Gastrocnemius medialis (tissue), 4 donors: Measurements from ENCODE around the gene TTLL5. TPM values are rescaled to one million over a fixed set of nuclear protein-coding genes. Genes with fewer than 3 reads are reported as not detected.

Experiments
- ATAC-seq, 2 donors: fragments of 150-250 bp; one replicate each; pipeline ENCODE4 v1.9.1; 2016
- DNase-seq, 2 donors: peaks; one replicate each; pipeline ENCODE4 v3.0.0-alpha.2; 2019
- H3K27ac ChIP-seq, 4 donors: fragments of 200-600 bp; sonication (generic); 1 replicate in 1 of 4; 2 replicates in 3 of 4; pipeline ENCODE4 v1.5.1; 2016 to 2018; ENCODE audit warnings: mild to moderate bottlenecking in 2 of 4, moderate library complexity in 1 of 4
- H3K27me3 ChIP-seq, 3 donors: fragments of 200-600 bp; sonication (generic) in 2 of 3; 1 replicate in 1 of 3; 2 replicates in 2 of 3; pipeline versions ENCODE4 v1.5.1 to v1.6.0; 2016 to 2019; ENCODE audit warnings: mild to moderate bottlenecking in 1 of 3, moderate library complexity in 1 of 3
- H3K36me3 ChIP-seq, 2 donors: fragments of 200-600 bp; sonication (generic) in 1 of 2; one replicate each; pipeline ENCODE4 v1.5.1; 2017 to 2018
- H3K4me1 ChIP-seq, 2 donors: fragments of 200-600 bp; sonication (generic) in 1 of 2; one replicate each; pipeline ENCODE4 v1.5.1; 2016 to 2017; ENCODE audit warnings: mild to moderate bottlenecking in 2 of 2
- H3K4me3 ChIP-seq, 4 donors: fragments of 200-600 bp; sonication (generic) in 3 of 4; 1 replicate in 1 of 4; 2 replicates in 3 of 4; pipeline ENCODE4 v1.5.1; 2016 to 2019; ENCODE audit warnings: mild to moderate bottlenecking in 2 of 4
- H3K9me3 ChIP-seq, 3 donors: fragments of 200-600 bp; sonication (generic) in 2 of 3; 1 replicate in 1 of 3; 2 replicates in 2 of 3; pipeline ENCODE4 v1.5.1; 2016 to 2019
- CTCF ChIP-seq, 5 experiments: fragments of 450-650 bp in 3 of 5; fragments of 200-600 bp in 2 of 5; sonication (generic) in 2 of 5; IDR thresholded peaks in 4 of 5; conservative IDR thresholded peaks in 1 of 5; 1 replicate in 4 of 5; 2 replicates in 1 of 5; pipeline ENCODE4 v1.5.1; 2016 to 2019; ENCODE audit warnings: antibody characterized with exemption in 5 of 5, mild to moderate bottlenecking in 3 of 5, moderate library complexity in 3 of 5
- POLR2A ChIP-seq, 2 donors: fragments of 450-650 bp; IDR thresholded peaks; one replicate each; pipeline ENCODE4 v1.6.1; 2017; ENCODE audit warnings: antibody characterized with exemption in 2 of 2, mild to moderate bottlenecking in 2 of 2, moderate library complexity in 2 of 2
- in situ Hi-C, 4 donors: fragments of 200-750 bp; cut with MboI; loops; one replicate each; pipeline versions ENCODE4 v1.15.0 to v1.8.0; 2017; ENCODE audit warnings: low sequenced_read_pairs in 4 of 4
- intact Hi-C: fragments of 100-400 bp; cut with DNase I; formaldehyde crosslinking; loops from one replicate; pipeline ENCODE4 v1.15.1; 2023; ENCODE audit warnings: low total_unique reads
- total RNA-seq, 4 donors: library from RNA; depleted of rRNA; stranded (reverse); fragments of >200 nt; gene quantifications; one replicate each; pipeline versions ENCODE4 v1.1.0 to v1.2.3, GENCODE V29; 2016

Gene TTLL5
- total RNA-seq, 4 donors from 2014 or later, result 9.1 to 36.0 (median 16.4) TPM

DNA sequence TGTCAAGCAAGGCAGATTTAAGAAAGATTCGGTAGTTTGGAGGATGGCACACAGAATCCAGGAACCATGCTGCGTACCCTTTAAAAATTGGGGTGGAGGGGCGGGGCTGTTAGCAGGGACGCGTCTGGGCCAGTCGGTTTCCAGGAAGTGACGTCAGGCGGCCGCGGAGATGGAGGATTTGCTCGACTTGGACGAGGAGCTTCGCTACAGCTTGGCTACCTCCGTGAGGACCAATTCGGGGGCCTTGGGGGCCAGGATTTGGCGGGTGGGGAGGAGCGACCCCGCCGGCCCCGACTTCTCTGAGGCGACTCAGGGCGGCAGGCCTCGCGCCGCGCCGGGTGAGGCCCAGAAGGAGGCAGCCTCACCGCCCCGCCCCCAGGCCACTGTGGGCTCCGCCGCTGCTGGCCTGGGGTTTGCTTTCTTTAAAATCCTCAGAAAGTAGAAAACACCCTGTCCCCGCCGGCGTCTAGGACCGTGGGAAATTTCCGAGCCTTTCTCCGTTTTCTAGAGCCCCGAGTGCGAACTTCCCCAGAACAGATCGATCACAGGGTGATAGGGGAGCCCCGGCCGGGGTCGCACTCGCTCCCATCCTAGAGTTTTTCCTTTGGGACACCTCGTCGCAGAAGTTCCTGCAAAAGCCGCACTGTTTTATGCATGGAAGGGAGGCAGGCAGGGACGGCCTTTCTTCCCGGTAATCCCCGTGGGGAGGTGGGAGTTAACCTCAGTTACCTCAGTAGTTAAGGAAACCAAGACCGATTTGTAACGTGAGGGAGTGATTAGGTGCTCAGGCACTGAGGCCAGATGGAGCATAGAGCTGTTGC lies 324.8 kb downstream of the TTLL5 start, which contains the start of gene IFT43:
IFT43 (plus strand) TSS at position 146 of the 821 bp plus-strand sequence; CDS start at position 170, 24 bp downstream.
- Histone ChIP-seq H3K27me3 (no peaks in the 10 kb centered on the region), H3K4me3 (peak within 1 kb of the TSS; percentile 75 to 91 (median 81)), H3K9me3 (no peaks in the 10 kb centered on the region), H3K36me3 (no peaks in the 10 kb centered on the region), H3K4me1 (peaks cover 32% of the 10 kb centered on the region in 2 donors), H3K27ac (peak within 1 kb of the TSS; percentile 77 to 84 (median 83))
- no peak for TF ChIP-seq CTCF (IDR thresholded peaks at IDR 0.05 in 4 of 5, conservative IDR thresholded peaks at IDR 0.05 in 1 of 5)
- peak; percentile 44 to 59 for TF ChIP-seq POLR2A (IDR thresholded peaks at IDR 0.05)
- intact Hi-C loops, result loop anchor here (5.0 to 10.0 kb wide), 2 partner anchors 166 to 1101 kb away; partner anchors contain the start of genes DLST and GPATCH2L
- in situ Hi-C loops, result loop anchor here in 3 of 4 donors (5.0 to 10.0 kb wide), 3 partner anchors 191 to 279 kb away; no protein-coding TSS in a partner anchor
- DNase-seq (peak; percentile 79 to 84), ATAC-seq (peak; percentile 22 to 24)

DNA sequence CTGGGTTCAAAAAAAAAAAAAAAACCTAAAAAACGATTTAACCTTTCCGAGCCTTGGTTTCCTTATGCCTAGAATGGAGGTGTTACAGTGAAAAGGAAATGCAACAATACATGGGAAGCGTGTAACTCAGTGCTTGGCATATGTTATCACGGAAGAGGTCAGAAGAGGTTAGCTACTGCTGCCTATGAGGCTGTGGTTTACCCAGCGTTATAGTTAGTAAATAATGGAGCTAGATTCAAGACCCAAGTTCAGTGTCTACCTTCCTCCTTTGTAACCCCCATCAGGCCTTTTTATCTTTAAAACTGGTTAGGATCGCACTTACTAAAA lies 325.4 kb downstream of the TTLL5 start:
- no peak for ATAC-seq
- Histone ChIP-seq H3K27ac (peak overlapping the region; percentile 77 to 84 (median 83)), H3K9me3 (no peaks in the 10 kb centered on the region), H3K4me3 (peak overlapping the region; percentile 75 to 91 (median 81)), H3K36me3 (no peaks in the 10 kb centered on the region), H3K4me1 (peaks cover 26 to 31% of the 10 kb centered on the region in 2 donors), H3K27me3 (no peaks in the 10 kb centered on the region)
- in situ Hi-C loops, result loop anchor here in 3 of 4 donors (5.0 to 10.0 kb wide), 3 partner anchors 192 to 279 kb away; no protein-coding TSS in a partner anchor
- TF ChIP-seq POLR2A (IDR thresholded peaks at IDR 0.05), result no peak
- no peak for DNase-seq
- intact Hi-C loops, result loop anchor here (5.0 to 10.0 kb wide), 2 partner anchors 166 to 1102 kb away; partner anchors contain the start of genes DLST and GPATCH2L

- H3K27me3 ChIP-seq, result no peaks in the 10 kb centered on the region
- in situ Hi-C loops (loop anchor here in 3 of 4 donors (5.0 to 10.0 kb wide), 3 partner anchors 193 to 280 kb away; no protein-coding TSS in a partner anchor), intact Hi-C loops (loop anchor here (5.0 to 10.0 kb wide), 2 partner anchors 165 to 1103 kb away; partner anchors contain the start of genes DLST and GPATCH2L)
- ATAC-seq (no peak), DNase-seq (no peak)
- H3K36me3 ChIP-seq, result no peaks in the 10 kb centered on the region
- H3K4me1 ChIP-seq, result peaks cover 32 to 40% of the 10 kb centered on the region in 2 donors
- H3K27ac ChIP-seq, result no peak overlapping the region
- TF ChIP-seq CTCF (IDR thresholded peaks at IDR 0.05 in 4 of 5, conservative IDR thresholded peaks at IDR 0.05 in 1 of 5), result no peak
- no peak for TF ChIP-seq POLR2A (IDR thresholded peaks at IDR 0.05)
- no peak overlapping the region for H3K4me3 ChIP-seq
- H3K9me3 ChIP-seq, result no peaks in the 10 kb centered on the region
These were observed 326.3 kb downstream of the TTLL5 start for GRCh38 chr14:75987201-75987970.

DNA sequence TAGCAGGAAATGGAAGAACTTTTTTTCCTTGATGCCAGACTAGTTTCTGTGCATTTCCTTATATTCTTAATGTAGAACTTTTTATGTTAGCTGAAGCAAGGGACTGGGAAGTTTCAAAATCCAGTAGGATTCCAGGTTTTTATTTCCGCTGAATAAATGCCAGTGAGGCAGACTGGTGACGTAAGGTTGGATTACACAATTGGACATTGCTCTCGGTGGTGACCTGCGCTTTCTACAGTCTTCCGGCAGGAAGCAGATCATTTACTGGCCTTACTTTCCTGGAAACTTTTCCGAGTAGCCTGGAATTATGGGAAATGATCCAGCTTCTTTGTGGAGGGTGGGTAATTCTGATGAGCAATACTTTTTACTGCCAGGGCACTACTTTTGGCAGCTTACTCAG lies 328.1 kb downstream of the TTLL5 start:
- in situ Hi-C loops, result loop anchor here in 3 of 4 donors (5.0 to 10.0 kb wide), 3 partner anchors 194 to 282 kb away; no protein-coding TSS in a partner anchor
- intact Hi-C loops, result loop anchor here (5.0 to 10.0 kb wide), 2 partner anchors 163 to 1104 kb away; partner anchors contain the start of genes DLST and GPATCH2L
- Histone ChIP-seq H3K27ac (peak overlapping the region; percentile 55 to 64 (median 62)), H3K36me3 (no peaks in the 10 kb centered on the region), H3K4me1 (peaks cover 32 to 37% of the 10 kb centered on the region in 2 donors), H3K27me3 (no peaks in the 10 kb centered on the region), H3K9me3 (no peaks in the 10 kb centered on the region), H3K4me3 (no peak overlapping the region)
- ATAC-seq (peak; percentile 69 to 73), DNase-seq (peak in 1 of 2 donors; percentile 55)
- TF ChIP-seq POLR2A (IDR thresholded peaks at IDR 0.05) (no peak), CTCF (IDR thresholded peaks at IDR 0.05 in 4 of 5, conservative IDR thresholded peaks at IDR 0.05 in 1 of 5) (no peak)
